Osteoblast (primary cell): Measurements from ENCODE around the gene POLE. TPM values are rescaled to one million over a fixed set of nuclear protein-coding genes. Genes with fewer than 3 reads are reported as not detected.

ENCODE experiments used
- DNase-seq: peaks from one replicate; pipeline ENCODE4 v3.0.0; 2011; ENCODE audit warnings: low spot score, mixed read lengths; ENCODE audit not compliant: insufficient read length; ENCODE audit errors: missing footprints
- H2AFZ ChIP-seq: 2 replicates; pipeline ENCODE4 v1.6.0; 2011; ENCODE audit warnings: mild to moderate bottlenecking, low read length
- H3K27ac ChIP-seq: 2 replicates; pipeline ENCODE4 v1.5.1; 2011; ENCODE audit warnings: mild to moderate bottlenecking, low read depth, low read length, moderate library complexity
- H3K27me3 ChIP-seq: 2 replicates; pipeline ENCODE4 v1.6.0; 2012; ENCODE audit warnings: mild to moderate bottlenecking, control low read depth, inconsistent platforms, low read length, moderate library complexity; ENCODE audit not compliant: insufficient read depth
- H3K36me3 ChIP-seq: 2 replicates; pipeline ENCODE4 v1.5.1; 2011; ENCODE audit warnings: mild to moderate bottlenecking, low read length, control low read depth, moderate library complexity; ENCODE audit not compliant: insufficient read depth
- H3K4me1 ChIP-seq: 2 replicates; pipeline ENCODE4 v1.5.1; 2011; ENCODE audit warnings: mild to moderate bottlenecking, low read length, control low read depth, moderate library complexity; ENCODE audit not compliant: insufficient read depth
- H3K4me2 ChIP-seq: 2 replicates; pipeline ENCODE4 v1.6.0; 2011; ENCODE audit warnings: mild to moderate bottlenecking, low read length; ENCODE audit not compliant: insufficient read depth
- H3K4me3 ChIP-seq: fragments of 200-600 bp; sonication (generic); 3 replicates; pipeline ENCODE4 v1.5.1; 2012; ENCODE audit warnings: mild to moderate bottlenecking, low read length, inconsistent platforms; ENCODE audit not compliant: insufficient read depth
- H3K79me2 ChIP-seq: 2 replicates; pipeline ENCODE4 v1.6.0; 2012; ENCODE audit warnings: mild to moderate bottlenecking, low read length, control low read depth, inconsistent platforms; ENCODE audit not compliant: insufficient read depth
- H3K9me3 ChIP-seq: 2 replicates; pipeline ENCODE4 v1.5.1; 2011; ENCODE audit warnings: low read depth, low read length, control low read depth
- H4K20me1 ChIP-seq: 2 replicates; pipeline ENCODE4 v1.6.0; 2012; ENCODE audit warnings: mild to moderate bottlenecking, low read length, control low read depth; ENCODE audit not compliant: insufficient read depth
- CTCF ChIP-seq: IDR thresholded peaks from 2 replicates; pipeline ENCODE4 v1.5.1; 2011; ENCODE audit warnings: mild to moderate bottlenecking, low read depth, low read length, moderate library complexity; ENCODE audit errors: extremely low read depth
- total RNA-seq: library from RNA; depleted of rRNA; stranded (reverse); fragments of >200 nt; gene quantifications from 2 replicates; pipeline ENCODE4 v1.2.3, GENCODE V29; 2012

The POLE gene
- total RNA-seq, 1 donor = 15.2 TPM

- Histone ChIP-seq H3K27ac (no peak overlapping the region), H3K4me1 (peaks cover 16% of the 10 kb centered on the region), H4K20me1 (no peaks in the 10 kb centered on the region), H3K27me3 (peaks cover 76% of the 10 kb centered on the region), H3K79me2 (no peaks in the 10 kb centered on the region), H3K4me3 (no peak overlapping the region), H3K4me2 (no peak overlapping the region), H3K36me3 (no peaks in the 10 kb centered on the region), H2AFZ (no peak overlapping the region), H3K9me3 (no peaks in the 10 kb centered on the region)
- DNase-seq = peak; percentile 58
- no peak for TF ChIP-seq CTCF
These were observed 81.2 kb downstream of the POLE start for GRCh38 chr12:132605892-132606291.

- peaks cover 73% of the 10 kb centered on the region for H3K27me3 ChIP-seq
These were observed 82.3 kb downstream of the POLE start for GRCh38 chr12:132604668-132605441.

GRCh38 chr12:132604151-132604618 lies 83.0 kb downstream of the POLE start:
- Histone ChIP-seq H3K9me3 (no peaks in the 10 kb centered on the region), H4K20me1 (no peaks in the 10 kb centered on the region), H2AFZ (no peak overlapping the region), H3K27ac (no peak overlapping the region), H3K4me3 (no peak overlapping the region), H3K79me2 (no peaks in the 10 kb centered on the region), H3K27me3 (peaks cover 71% of the 10 kb centered on the region), H3K36me3 (no peaks in the 10 kb centered on the region), H3K4me2 (no peak overlapping the region), H3K4me1 (peaks cover 11% of the 10 kb centered on the region)
- no peak for TF ChIP-seq CTCF
- DNase-seq = no peak

More at GRCh38 chr12:132604668-132605441, 82.3 kb downstream of the POLE start:
- H2AFZ ChIP-seq = no peak overlapping the region
- no peaks in the 10 kb centered on the region for H3K36me3 ChIP-seq
- H3K4me3 ChIP-seq = no peak overlapping the region
- no peaks in the 10 kb centered on the region for H3K79me2 ChIP-seq
- no peak for TF ChIP-seq CTCF
- DNase-seq = no peak
- no peaks in the 10 kb centered on the region for H3K9me3 ChIP-seq
- H3K4me1 ChIP-seq = peaks cover 11% of the 10 kb centered on the region
- no peaks in the 10 kb centered on the region for H4K20me1 ChIP-seq
- no peak overlapping the region for H3K4me2 ChIP-seq
- H3K27ac ChIP-seq = no peak overlapping the region

- Histone ChIP-seq H3K27ac (no peak overlapping the region), H3K79me2 (no peaks in the 10 kb centered on the region), H3K36me3 (no peaks in the 10 kb centered on the region), H3K9me3 (no peaks in the 10 kb centered on the region), H3K4me2 (no peak overlapping the region), H2AFZ (no peak overlapping the region), H3K4me3 (no peak overlapping the region), H4K20me1 (no peaks in the 10 kb centered on the region), H3K27me3 (peaks cover 66% of the 10 kb centered on the region), H3K4me1 (peaks cover 15% of the 10 kb centered on the region)
- no peak for TF ChIP-seq CTCF
- DNase-seq = no peak
These were observed 83.6 kb downstream of the POLE start for GRCh38 chr12:132603240-132604150.
